PC-9 (cell line): ENCODE measurements around the gene LCE3B. TPM values are rescaled to one million over a fixed set of nuclear protein-coding genes. Genes with fewer than 3 reads are reported as not detected.

ENCODE experiments used
- BruUV-seq: library from RNA; stranded (reverse); fragments of 400-500 nt; replicated peaks from 2 replicates; lab custom pipeline; 2021; lab: Mats Ljungman, UMichigan
- CTCF ChIA-PET: fragments of 300-600 bp; sonication (Branson Sonifier 250); formaldehyde crosslinking; loops from one replicate; lab custom pipeline; 2022; ENCODE audit warnings: antibody characterized with exemption; lab: Charles Lee
- POLR2A ChIA-PET: fragments of 300-600 bp; sonication (Branson Sonifier 250); formaldehyde crosslinking; loops from one replicate; lab custom pipeline; 2022; ENCODE audit warnings: antibody characterized with exemption; ENCODE audit not compliant: unreplicated experiment; lab: Charles Lee
- DNase-seq, 2 experiments: peaks; one replicate each; pipeline versions ENCODE4 v3.0.0 to v3.0.0-alpha.2; 2015 to 2022; ENCODE audit warnings: mixed read lengths in 1 of 2
- H2AFZ ChIP-seq: fragments of 200-600 bp; sonication (generic); 2 replicates; pipeline ENCODE4 v1.8.1; 2017; ENCODE audit warnings: antibody characterized with exemption
- H3F3A ChIP-seq: fragments of 200-600 bp; sonication (generic); 2 replicates; pipeline ENCODE4 v1.8.1; 2017; ENCODE audit warnings: antibody characterized with exemption, mild to moderate bottlenecking, low read depth; ENCODE audit not compliant: insufficient read depth
- H3K27ac ChIP-seq: fragments of 200-600 bp; sonication (generic); 2 replicates; pipeline ENCODE4 v1.6.1; 2016; ENCODE audit warnings: mixed run types
- H3K27me3 ChIP-seq: fragments of 200-600 bp; sonication (generic); 2 replicates; pipeline ENCODE4 v1.6.1; 2016; ENCODE audit warnings: low read depth, mixed run types; ENCODE audit not compliant: insufficient read depth
- H3K36me3 ChIP-seq: fragments of 200-600 bp; sonication (generic); 2 replicates; pipeline ENCODE4 v1.6.1; 2016; ENCODE audit warnings: low read depth, mixed run types
- H3K4me1 ChIP-seq: fragments of 200-600 bp; sonication (generic); replicated peaks from 2 replicates; pipeline ENCODE4 v1.6.1; 2016; ENCODE audit warnings: mixed run types; ENCODE audit not compliant: insufficient read depth
- H3K4me2 ChIP-seq: fragments of 200-600 bp; sonication (generic); 2 replicates; pipeline ENCODE4 v1.6.1; 2017; ENCODE audit warnings: mixed run types
- H3K4me3 ChIP-seq: fragments of 200-600 bp; sonication (generic); 2 replicates; pipeline ENCODE4 v1.6.1; 2016; ENCODE audit warnings: mixed run types
- H3K79me2 ChIP-seq: fragments of 200-600 bp; sonication (generic); 2 replicates; pipeline ENCODE4 v1.6.1; 2017; ENCODE audit warnings: low read depth, mixed run types
- H3K9me2 ChIP-seq: fragments of 200-600 bp; sonication (generic); 2 replicates; pipeline ENCODE4 v1.8.1; 2017; ENCODE audit warnings: mild to moderate bottlenecking; ENCODE audit not compliant: insufficient read depth
- H3K9me3 ChIP-seq: fragments of 200-600 bp; sonication (generic); 2 replicates; pipeline ENCODE4 v1.8.1; 2016; ENCODE audit warnings: low read depth; ENCODE audit not compliant: insufficient read depth
- H4K20me1 ChIP-seq: fragments of 200-600 bp; sonication (generic); 2 replicates; pipeline ENCODE4 v1.8.1; 2017; ENCODE audit not compliant: insufficient read depth
- EZH2 ChIP-seq: fragments of 200-600 bp; sonication (generic); IDR thresholded peaks from 2 replicates; pipeline ENCODE4 v1.8.0; 2017; ENCODE audit warnings: antibody characterized with exemption, low read depth
- intact Hi-C: fragments of 100-400 bp; cut with micrococcal nuclease; formaldehyde crosslinking; loops from one replicate; pipeline ENCODE4 v1.10.0; 2022; ENCODE audit not compliant: unreplicated experiment
- total RNA-seq: library from RNA; stranded (reverse); gene quantifications from 2 replicates; pipeline ENCODE4 v1.2.3, GENCODE V29; 2021
- TF ChIP-seq, protein P1 (sequence below): fragments of 200-600 bp; sonication (generic); conservative IDR thresholded peaks from 2 replicates; pipeline ENCODE4 v1.6.1; 2017; ENCODE audit warnings: mixed run types, antibody characterized with exemption, mild to moderate bottlenecking, moderate library complexity

The LCE3B gene
- total RNA-seq, 1 experiment from 2014 or later = not detected

GRCh38 chr1:152657677-152658076, 44.1 kb downstream of the LCE3B start:
- intact Hi-C loops = no loop called here
- H3K4me3 ChIP-seq = no peak overlapping the region
- ChIA-PET CTCF (no interaction called here), POLR2A (no interaction called here)
- H3K27me3 ChIP-seq = peaks cover 22% of the 10 kb centered on the region
- no peak overlapping the region for H2AFZ ChIP-seq
- DNase-seq = no peak
- H3K4me2 ChIP-seq = no peak overlapping the region
- no peaks in the 10 kb centered on the region; the same call in 1 of the 2 replicates for H3K9me3 ChIP-seq
- H3K4me1 ChIP-seq = no peaks in the 10 kb centered on the region
- H3F3A ChIP-seq = no peaks in the 10 kb centered on the region
- no peaks in the 10 kb centered on the region for H3K9me2 ChIP-seq
- no peaks in the 10 kb centered on the region for H4K20me1 ChIP-seq
- H3K36me3 ChIP-seq = no peaks in the 10 kb centered on the region
- TF ChIP-seq, protein P1, sequence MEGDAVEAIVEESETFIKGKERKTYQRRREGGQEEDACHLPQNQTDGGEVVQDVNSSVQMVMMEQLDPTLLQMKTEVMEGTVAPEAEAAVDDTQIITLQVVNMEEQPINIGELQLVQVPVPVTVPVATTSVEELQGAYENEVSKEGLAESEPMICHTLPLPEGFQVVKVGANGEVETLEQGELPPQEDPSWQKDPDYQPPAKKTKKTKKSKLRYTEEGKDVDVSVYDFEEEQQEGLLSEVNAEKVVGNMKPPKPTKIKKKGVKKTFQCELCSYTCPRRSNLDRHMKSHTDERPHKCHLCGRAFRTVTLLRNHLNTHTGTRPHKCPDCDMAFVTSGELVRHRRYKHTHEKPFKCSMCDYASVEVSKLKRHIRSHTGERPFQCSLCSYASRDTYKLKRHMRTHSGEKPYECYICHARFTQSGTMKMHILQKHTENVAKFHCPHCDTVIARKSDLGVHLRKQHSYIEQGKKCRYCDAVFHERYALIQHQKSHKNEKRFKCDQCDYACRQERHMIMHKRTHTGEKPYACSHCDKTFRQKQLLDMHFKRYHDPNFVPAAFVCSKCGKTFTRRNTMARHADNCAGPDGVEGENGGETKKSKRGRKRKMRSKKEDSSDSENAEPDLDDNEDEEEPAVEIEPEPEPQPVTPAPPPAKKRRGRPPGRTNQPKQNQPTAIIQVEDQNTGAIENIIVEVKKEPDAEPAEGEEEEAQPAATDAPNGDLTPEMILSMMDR = no peak
- TF ChIP-seq EZH2 = no peak
- no peak overlapping the region for H3K27ac ChIP-seq
- H3K79me2 ChIP-seq = no peaks in the 10 kb centered on the region
- BruUV-seq = no TSS peak

DNA sequence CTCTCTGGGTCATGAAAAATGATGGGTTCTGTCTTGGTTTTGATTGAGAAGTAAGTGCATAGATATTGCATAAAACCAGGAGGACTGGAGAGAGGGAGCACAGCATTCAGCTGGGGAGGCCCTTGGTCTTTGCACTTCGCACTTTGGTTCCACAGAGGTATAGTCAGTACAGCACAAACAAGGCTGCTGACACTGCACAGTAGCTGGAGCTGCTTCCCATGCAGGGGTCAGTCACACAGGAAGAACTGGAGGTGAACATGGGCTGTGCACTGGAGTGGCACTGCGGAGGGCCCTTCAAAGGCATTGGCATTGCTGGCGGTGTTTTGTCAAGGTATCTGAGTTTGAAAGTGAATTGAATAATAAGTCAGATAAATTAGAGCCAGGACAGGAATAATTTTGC, 45.0 kb downstream of the LCE3B start:
- H3K79me2 ChIP-seq = no peaks in the 10 kb centered on the region
- H3K27me3 ChIP-seq = peaks cover 29% of the 10 kb centered on the region
- no peak overlapping the region for H2AFZ ChIP-seq
- no peaks in the 10 kb centered on the region for H3K36me3 ChIP-seq
- no TSS peak for BruUV-seq
- H4K20me1 ChIP-seq = no peaks in the 10 kb centered on the region
- H3K4me2 ChIP-seq = no peak overlapping the region
- no peaks in the 10 kb centered on the region for H3K9me2 ChIP-seq
- H3K4me1 ChIP-seq = no peaks in the 10 kb centered on the region
- H3K4me3 ChIP-seq = no peak overlapping the region
- CTCF ChIA-PET = no interaction called here
- POLR2A ChIA-PET = no interaction called here
- TF ChIP-seq, protein P1 = no peak
- TF ChIP-seq EZH2 = no peak
- no peaks in the 10 kb centered on the region for H3F3A ChIP-seq
- intact Hi-C loops = no loop called here
- DNase-seq = no peak
- H3K9me3 ChIP-seq = no peaks in the 10 kb centered on the region; the same call in 1 of the 2 replicates
- no peak overlapping the region for H3K27ac ChIP-seq

DNA sequence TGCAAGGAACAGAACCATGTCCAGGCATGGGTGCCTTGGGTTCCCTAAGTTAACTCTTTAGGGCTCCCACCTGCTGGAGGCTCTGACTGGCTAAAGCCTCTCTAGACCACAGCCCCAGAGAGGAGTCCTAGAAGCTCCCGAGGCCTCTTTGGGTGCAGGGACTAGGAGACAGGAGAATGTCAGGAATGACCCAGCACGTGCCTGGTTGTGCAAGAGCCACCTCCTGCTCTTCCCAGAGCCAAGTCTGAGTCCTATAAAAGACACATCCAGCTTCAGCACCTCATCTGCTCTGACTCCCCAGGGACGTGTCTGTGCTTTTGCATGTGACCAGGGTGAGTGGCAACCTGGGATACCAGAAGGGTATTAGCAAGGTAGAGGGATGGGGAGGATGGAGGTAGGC, 49.5 kb downstream of the LCE3B start, which contains the start of gene LCE2D:
Gene LCE2D (plus strand): TSS at position 283 of the 400 bp plus-strand sequence. CDS start 726 bp downstream, outside the sequence.
- H2AFZ ChIP-seq = no peak within 1 kb of the TSS
- ChIA-PET POLR2A (no interaction called here), CTCF (no interaction called here)
- no peak within 1 kb of the TSS for H3K4me2 ChIP-seq
- H3K27ac ChIP-seq = no peak within 1 kb of the TSS
- H4K20me1 ChIP-seq = no peaks in the 10 kb centered on the region
- no peak within 1 kb of the TSS for H3K4me3 ChIP-seq
- no peaks in the 10 kb centered on the region for H3K36me3 ChIP-seq
- peaks cover 34% of the 10 kb centered on the region for H3K27me3 ChIP-seq
- H3F3A ChIP-seq = no peaks in the 10 kb centered on the region
- no peaks in the 10 kb centered on the region for H3K4me1 ChIP-seq
- DNase-seq = no peak
- TF ChIP-seq, protein P1 = no peak
- no peak for TF ChIP-seq EZH2
- H3K9me2 ChIP-seq = no peaks in the 10 kb centered on the region
- no peaks in the 10 kb centered on the region for H3K9me3 ChIP-seq
- no peaks in the 10 kb centered on the region for H3K79me2 ChIP-seq
- intact Hi-C loops = no loop called here
- BruUV-seq = no TSS peak

Other genes with a start within 250 kb of the LCE3B start
- not detected in 2 replicates for gene CRNN, start 199.5 kb upstream of the LCE3B start, total RNA-seq
- gene LCE5A, start 103.0 kb upstream of the LCE3B start, total RNA-seq = not detected in 2 replicates
- gene CRCT1, start 99.3 kb upstream of the LCE3B start, total RNA-seq = not detected in 2 replicates
- not detected in 2 replicates for gene LCE3E, start 47.0 kb upstream of the LCE3B start, total RNA-seq
- not detected in 2 replicates for gene LCE3D, start 33.3 kb upstream of the LCE3B start, total RNA-seq
- not detected in 2 replicates for gene LCE3C, start 13.6 kb upstream of the LCE3B start, total RNA-seq
- not detected in 2 replicates for gene LCE3A, start 9.3 kb downstream of the LCE3B start, total RNA-seq
- not detected in 2 replicates for gene LCE2D, start 49.6 kb downstream of the LCE3B start, total RNA-seq
- gene LCE2C, start 61.5 kb downstream of the LCE3B start, total RNA-seq = not detected in 2 replicates
- not detected in 2 replicates for gene LCE2B, start 72.3 kb downstream of the LCE3B start, total RNA-seq
- not detected in 2 replicates for gene LCE2A, start 84.5 kb downstream of the LCE3B start, total RNA-seq
- not detected in 2 replicates for gene LCE4A, start 94.3 kb downstream of the LCE3B start, total RNA-seq
- not detected in 2 replicates for gene KPRP, start 144.2 kb downstream of the LCE3B start, total RNA-seq
- not detected in 2 replicates for gene LCE1F, start 161.3 kb downstream of the LCE3B start, total RNA-seq
- not detected in 2 replicates for gene LCE1E, start 172.4 kb downstream of the LCE3B start, total RNA-seq
- gene LCE1D, start 182.9 kb downstream of the LCE3B start, total RNA-seq = not detected in 2 replicates
- not detected in 2 replicates for gene LCE1C, start 192.8 kb downstream of the LCE3B start, total RNA-seq
- not detected in 2 replicates for gene LCE1B, start 198.2 kb downstream of the LCE3B start, total RNA-seq
- not detected in 2 replicates for gene LCE1A, start 213.7 kb downstream of the LCE3B start, total RNA-seq
- not detected in 2 replicates for gene LCE6A, start 229.0 kb downstream of the LCE3B start, total RNA-seq
- gene LCE7A, start 246.2 kb downstream of the LCE3B start, total RNA-seq = not detected in 2 replicates